ENCODE results near the gene KIF21B.
A peak's percentile ranks its signal among the peaks of the same experiment; 100 is the strongest.

Gene KIF21B

DNA sequence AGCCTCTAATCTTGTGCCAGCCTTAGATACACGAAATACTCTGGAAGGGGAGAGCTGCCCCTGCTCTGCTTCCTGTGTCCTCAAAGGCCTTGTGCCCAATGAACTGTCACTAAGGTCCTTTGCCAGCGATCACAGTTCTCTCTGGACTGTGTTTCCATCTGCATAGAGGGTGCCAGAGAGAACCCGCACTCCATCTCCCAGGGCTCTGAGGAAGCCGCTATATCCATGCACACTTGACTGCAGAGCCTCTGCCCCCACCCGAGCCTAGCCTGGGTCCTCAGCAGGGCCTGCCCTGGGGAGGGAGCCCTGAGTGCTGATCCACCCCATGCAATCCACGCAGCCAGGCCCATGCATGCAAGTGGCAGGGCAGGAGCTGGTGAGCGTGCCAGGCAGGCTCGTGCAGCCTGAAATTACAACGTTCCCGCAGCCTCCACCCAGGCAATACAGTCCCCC, 30.6 kb upstream of the KIF21B start:
- DNase-seq (ENCODE audit: low spot score in 2 of 2), result no peak
- H3K4me3 Mint-ChIP-seq, result no peak overlapping the region
- H3K27ac Mint-ChIP-seq, result no peak overlapping the region

GRCh38 chr1:201053155-201053860, 29.8 kb upstream of the KIF21B start:
- Mint-ChIP-seq H3K36me3 (no peaks in the 10 kb centered on the region), H3K27me3 (peaks cover 2% of the 10 kb centered on the region), H3K27ac (no peak overlapping the region), H3K4me3 (no peak overlapping the region), H3K9me3 (no peaks in the 10 kb centered on the region), H3K4me1 (peaks cover 29% of the 10 kb centered on the region)
- ATAC-seq (ENCODE audit: low read depth) (peak; percentile 44), DNase-seq (ENCODE audit: low spot score in 2 of 2) (no peak)

More for the DNA sequence above, 30.6 kb upstream of the KIF21B start:
- H3K9me3 Mint-ChIP-seq, result no peaks in the 10 kb centered on the region
- H3K27me3 Mint-ChIP-seq, result peaks cover 2% of the 10 kb centered on the region
- peaks cover 29% of the 10 kb centered on the region for H3K4me1 Mint-ChIP-seq
- no peak for ATAC-seq (ENCODE audit: low read depth)
- no peaks in the 10 kb centered on the region for H3K36me3 Mint-ChIP-seq

- H3K27me3 Mint-ChIP-seq, result peaks cover 2% of the 10 kb centered on the region
- no peaks in the 10 kb centered on the region for H3K9me3 Mint-ChIP-seq
- H3K27ac Mint-ChIP-seq, result no peak overlapping the region
- ATAC-seq (ENCODE audit: low read depth), result no peak
- peaks cover 20% of the 10 kb centered on the region for H3K4me1 Mint-ChIP-seq
- DNase-seq (ENCODE audit: low spot score in 2 of 2), result no peak
- H3K36me3 Mint-ChIP-seq, result no peaks in the 10 kb centered on the region
- no peak overlapping the region for H3K4me3 Mint-ChIP-seq
These were observed 27.9 kb upstream of the KIF21B start for GRCh38 chr1:201051399-201051798.

DNA sequence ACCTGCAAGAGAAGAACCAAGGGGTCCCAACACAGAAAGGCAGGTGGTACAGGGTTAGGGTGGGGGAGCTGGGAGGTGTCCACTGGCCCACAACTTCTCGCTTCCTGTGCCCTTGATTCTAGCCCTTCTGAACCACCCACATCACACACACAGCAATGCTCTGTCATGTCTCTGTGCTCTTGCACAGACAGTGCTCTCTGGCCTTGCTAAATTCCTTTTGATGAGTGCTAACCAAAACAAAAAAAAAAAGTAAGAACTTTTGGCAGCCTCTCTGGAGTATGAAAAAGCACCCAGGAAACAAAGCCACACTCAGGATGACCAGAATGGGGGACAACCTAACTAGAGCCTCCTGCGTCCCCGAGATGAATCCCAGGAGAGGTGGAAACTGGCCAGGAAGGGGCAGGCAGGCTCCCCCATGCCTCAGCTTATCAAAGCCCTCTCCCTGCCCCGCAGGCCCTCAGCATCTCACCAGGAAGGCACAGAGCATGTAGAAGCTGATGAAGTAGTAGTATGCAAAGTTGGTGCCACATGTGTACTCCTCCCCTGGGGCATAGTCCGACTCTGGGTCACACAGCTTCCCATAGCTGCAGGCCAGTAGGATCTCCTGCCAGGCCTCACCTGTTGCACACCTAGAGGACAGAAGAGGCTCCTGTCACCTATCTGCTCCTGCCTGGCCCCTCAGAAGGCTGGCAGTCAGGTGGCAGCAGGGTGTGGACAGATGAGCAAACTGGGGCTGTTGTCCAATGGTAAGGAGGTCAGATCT, 27.2 kb upstream of the KIF21B start:
- DNase-seq (ENCODE audit: low spot score in 2 of 2), result no peak
- Mint-ChIP-seq H3K36me3 (no peaks in the 10 kb centered on the region), H3K4me3 (no peak overlapping the region), H3K4me1 (peaks cover 14% of the 10 kb centered on the region), H3K27ac (no peak overlapping the region), H3K9me3 (no peaks in the 10 kb centered on the region), H3K27me3 (peaks cover 2% of the 10 kb centered on the region)
- ATAC-seq (ENCODE audit: low read depth), result peak; percentile 62

DNA sequence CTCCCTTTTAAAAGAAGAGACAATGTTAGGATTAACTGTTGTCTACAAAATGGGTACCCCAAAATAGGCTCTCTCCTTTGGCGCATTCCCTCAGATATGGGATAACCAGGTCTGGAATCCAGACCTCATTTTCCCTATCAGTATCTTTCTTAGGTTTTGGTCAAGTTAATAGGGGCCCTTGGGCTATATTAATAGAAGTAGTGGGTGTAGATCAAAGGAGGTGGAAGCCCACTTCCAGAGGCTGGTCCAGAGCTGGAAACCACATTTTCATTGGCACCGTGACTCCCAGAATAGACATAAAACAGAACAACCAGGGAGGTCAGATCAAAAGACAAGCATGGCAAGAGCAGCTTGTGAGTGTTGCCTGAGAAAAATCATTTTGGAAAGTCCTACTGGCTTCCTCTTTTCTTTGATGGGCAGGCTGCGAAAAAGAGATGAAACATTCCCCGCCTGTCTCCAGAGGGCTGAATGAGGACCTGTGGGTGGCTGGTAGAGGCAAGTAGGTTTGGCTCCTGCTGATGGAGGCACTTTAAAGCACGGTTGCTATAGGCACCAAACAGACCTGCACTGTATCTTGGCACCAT, 25.8 kb upstream of the KIF21B start:
- Mint-ChIP-seq H3K4me3 (no peak overlapping the region), H3K27ac (no peak overlapping the region), H3K36me3 (no peaks in the 10 kb centered on the region), H3K9me3 (no peaks in the 10 kb centered on the region), H3K4me1 (peaks cover 8% of the 10 kb centered on the region), H3K27me3 (peaks cover 5% of the 10 kb centered on the region)
- DNase-seq (ENCODE audit: low spot score in 2 of 2) (no peak), ATAC-seq (ENCODE audit: low read depth) (no peak)

DNA sequence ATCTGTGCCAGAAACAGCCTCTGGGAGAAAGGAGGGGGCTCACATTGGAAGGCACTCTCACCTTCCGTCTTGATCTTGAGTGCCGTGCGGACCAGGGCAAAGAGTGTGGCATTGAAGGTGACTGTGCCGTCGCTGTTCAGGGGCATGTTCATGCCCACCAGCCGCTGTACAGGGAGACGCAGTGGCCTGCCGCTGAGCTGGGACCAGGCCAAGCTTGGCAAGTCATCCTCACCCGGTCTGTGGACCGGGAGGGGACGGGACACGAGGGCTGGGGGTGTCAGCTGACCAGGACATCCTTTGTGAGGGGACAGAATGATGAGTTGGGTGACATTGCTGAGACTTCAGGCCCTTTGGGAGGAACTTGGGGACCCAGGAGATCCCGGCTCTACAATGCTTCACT, 25.0 kb upstream of the KIF21B start:
- Mint-ChIP-seq H3K36me3 (no peaks in the 10 kb centered on the region), H3K4me3 (no peak overlapping the region), H3K27me3 (peaks cover 5% of the 10 kb centered on the region), H3K4me1 (peaks cover 6% of the 10 kb centered on the region), H3K27ac (no peak overlapping the region), H3K9me3 (no peaks in the 10 kb centered on the region)
- ATAC-seq (ENCODE audit: low read depth), result no peak
- DNase-seq (ENCODE audit: low spot score in 2 of 2), result no peak

GRCh38 chr1:201044119-201044518, 20.6 kb upstream of the KIF21B start:
- no peaks in the 10 kb centered on the region for H3K36me3 Mint-ChIP-seq
- H3K4me1 Mint-ChIP-seq, result peaks cover 3% of the 10 kb centered on the region
- ATAC-seq (ENCODE audit: low read depth) (no peak), DNase-seq (ENCODE audit: low spot score in 2 of 2) (no peak)
- H3K4me3 Mint-ChIP-seq, result no peak overlapping the region
- H3K27me3 Mint-ChIP-seq, result peaks cover 3% of the 10 kb centered on the region
- no peak overlapping the region for H3K27ac Mint-ChIP-seq
- no peaks in the 10 kb centered on the region for H3K9me3 Mint-ChIP-seq

DNA sequence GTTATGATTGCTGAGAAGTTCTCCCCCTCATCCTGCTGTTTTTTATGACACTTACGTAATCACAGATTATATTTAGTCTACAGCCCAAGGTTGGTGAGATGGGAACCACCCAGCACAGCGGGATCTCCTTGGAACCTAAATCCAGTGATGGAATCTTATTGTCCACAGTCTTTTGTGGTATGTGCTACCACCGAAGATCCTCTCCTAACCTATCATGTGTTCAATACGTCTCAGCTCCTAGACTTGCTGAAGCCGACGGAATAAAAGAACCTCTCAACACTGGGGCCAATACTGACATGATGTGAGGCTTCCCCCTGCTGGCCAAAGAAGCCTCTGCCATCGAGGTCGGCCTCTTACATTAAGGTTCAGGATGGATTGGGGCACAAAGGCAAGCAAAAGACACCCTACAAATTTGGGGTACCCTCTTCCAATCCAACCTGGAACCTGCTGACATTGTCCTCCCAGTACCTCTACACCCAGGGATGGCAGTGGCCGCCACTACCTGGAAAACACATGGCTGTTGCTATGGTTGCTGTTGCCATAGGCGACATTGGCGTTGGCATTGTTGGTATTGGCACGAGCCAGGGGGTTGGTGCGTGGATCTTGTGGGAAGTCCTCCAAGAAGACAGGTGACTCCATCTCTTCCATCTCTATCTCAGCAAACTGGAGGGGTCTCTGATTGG, 19.4 kb upstream of the KIF21B start:
- H3K9me3 Mint-ChIP-seq, result no peaks in the 10 kb centered on the region
- H3K27me3 Mint-ChIP-seq, result peaks cover 3% of the 10 kb centered on the region
- ATAC-seq (ENCODE audit: low read depth) (peak; percentile 96), DNase-seq (ENCODE audit: low spot score in 2 of 2) (peak; percentile 63)
- no peaks in the 10 kb centered on the region for H3K36me3 Mint-ChIP-seq
- H3K27ac Mint-ChIP-seq, result no peak overlapping the region
- H3K4me1 Mint-ChIP-seq, result peaks cover 3% of the 10 kb centered on the region
- H3K4me3 Mint-ChIP-seq, result no peak overlapping the region

GRCh38 chr1:201041011-201041410, 17.5 kb upstream of the KIF21B start:
- Mint-ChIP-seq H3K36me3 (no peaks in the 10 kb centered on the region), H3K4me1 (peaks cover 3% of the 10 kb centered on the region), H3K27me3 (peaks cover 3% of the 10 kb centered on the region), H3K9me3 (no peaks in the 10 kb centered on the region), H3K27ac (no peak overlapping the region), H3K4me3 (no peak overlapping the region)
- ATAC-seq (ENCODE audit: low read depth), result no peak
- DNase-seq (ENCODE audit: low spot score in 2 of 2), result no peak

DNA sequence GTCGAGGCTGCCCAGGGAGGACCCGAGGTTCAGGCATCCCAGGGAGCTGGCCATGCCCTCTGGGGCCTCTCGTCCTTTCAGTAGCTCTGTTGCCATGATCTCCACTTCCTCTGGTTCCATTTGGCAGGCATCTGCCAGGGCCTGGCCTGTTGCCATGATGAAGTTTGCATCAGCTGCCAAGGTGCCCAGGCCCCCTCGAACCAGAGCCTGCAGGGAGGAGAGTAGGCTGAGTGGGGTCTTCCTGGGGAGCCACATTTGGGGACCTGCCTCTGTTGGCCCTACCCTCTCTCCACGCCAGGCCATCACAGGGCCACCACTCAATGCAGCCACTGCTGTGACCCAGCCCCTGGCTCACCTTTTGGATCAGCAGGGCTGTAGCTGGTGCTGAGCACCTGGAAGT, 16.4 kb upstream of the KIF21B start:
- peaks cover 3% of the 10 kb centered on the region for H3K4me1 Mint-ChIP-seq
- DNase-seq (ENCODE audit: low spot score in 2 of 2), result no peak
- no peaks in the 10 kb centered on the region for H3K9me3 Mint-ChIP-seq
- H3K27ac Mint-ChIP-seq, result no peak overlapping the region
- H3K27me3 Mint-ChIP-seq, result no peaks in the 10 kb centered on the region
- no peak for ATAC-seq (ENCODE audit: low read depth)
- no peak overlapping the region for H3K4me3 Mint-ChIP-seq
- no peaks in the 10 kb centered on the region for H3K36me3 Mint-ChIP-seq

DNA sequence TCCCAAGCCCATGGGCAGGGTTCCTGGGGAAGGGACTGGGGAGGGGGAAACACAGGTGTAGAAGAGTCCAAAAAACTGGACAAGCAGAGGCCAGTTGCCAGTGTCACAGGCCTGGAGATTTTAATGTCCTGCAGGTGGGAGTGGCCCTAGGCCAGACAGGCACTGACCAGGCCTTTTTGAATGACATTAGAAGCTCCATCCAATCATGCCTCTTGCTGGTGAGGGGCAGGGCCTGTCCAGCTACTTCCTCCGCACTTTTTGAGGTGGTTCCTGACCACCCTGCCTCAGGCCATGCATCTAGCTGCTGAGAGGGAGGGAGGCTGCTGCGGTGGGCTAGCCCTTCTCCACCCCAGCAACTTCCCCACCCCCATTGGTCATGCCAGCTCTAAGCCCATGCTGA, 15.9 kb upstream of the KIF21B start:
- Mint-ChIP-seq H3K9me3 (no peaks in the 10 kb centered on the region), H3K36me3 (no peaks in the 10 kb centered on the region), H3K4me3 (no peak overlapping the region), H3K27me3 (no peaks in the 10 kb centered on the region), H3K4me1 (peaks cover 3% of the 10 kb centered on the region), H3K27ac (no peak overlapping the region)
- no peak for ATAC-seq (ENCODE audit: low read depth)
- DNase-seq (ENCODE audit: low spot score in 2 of 2), result no peak

- no peaks in the 10 kb centered on the region for H3K9me3 Mint-ChIP-seq
- no peak overlapping the region for H3K27ac Mint-ChIP-seq
- no peak for ATAC-seq (ENCODE audit: low read depth)
- H3K27me3 Mint-ChIP-seq, result no peaks in the 10 kb centered on the region
- H3K4me3 Mint-ChIP-seq, result no peak overlapping the region
- peaks cover 3% of the 10 kb centered on the region for H3K4me1 Mint-ChIP-seq
- no peak for DNase-seq (ENCODE audit: low spot score in 2 of 2)
- H3K36me3 Mint-ChIP-seq, result no peaks in the 10 kb centered on the region
These were observed 14.8 kb upstream of the KIF21B start for GRCh38 chr1:201038186-201038876.

DNA sequence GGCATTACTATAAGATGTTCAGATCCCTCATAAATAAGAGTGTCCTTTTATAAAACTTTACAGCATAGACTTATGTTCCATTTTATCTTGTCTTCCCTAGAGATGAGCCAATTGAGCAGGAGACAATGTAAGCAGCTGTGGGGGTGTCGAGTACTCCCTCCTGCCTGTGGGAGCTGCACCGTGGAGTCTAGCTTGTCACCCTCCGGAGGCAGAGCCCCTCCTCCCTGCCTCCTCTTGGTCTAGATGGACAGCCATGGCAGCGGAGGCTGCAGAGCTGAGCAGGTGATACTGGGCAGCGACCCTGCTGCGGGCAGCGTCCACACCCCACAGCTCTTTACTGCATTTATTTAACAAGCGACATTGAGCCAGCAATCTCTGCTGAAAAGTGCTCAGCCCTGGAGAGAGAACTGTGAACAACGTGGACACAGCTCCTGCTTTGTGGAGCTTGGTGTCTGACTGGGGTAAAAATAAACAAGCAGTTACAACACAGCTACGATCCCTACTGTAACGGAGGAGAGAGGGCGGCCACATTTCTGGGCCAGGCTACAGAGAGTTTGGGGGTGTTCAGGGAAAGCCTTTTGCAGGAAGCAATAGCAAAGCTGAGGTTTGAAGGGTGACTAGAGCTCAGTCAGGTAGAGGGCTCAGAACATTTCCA, 12.8 kb upstream of the KIF21B start:
- H3K4me3 Mint-ChIP-seq, result no peak overlapping the region

More for the DNA sequence above, 12.8 kb upstream of the KIF21B start:
- DNase-seq (ENCODE audit: low spot score in 2 of 2) (no peak), ATAC-seq (ENCODE audit: low read depth) (no peak)
- H3K9me3 Mint-ChIP-seq, result no peaks in the 10 kb centered on the region
- no peaks in the 10 kb centered on the region for H3K27me3 Mint-ChIP-seq
- H3K4me1 Mint-ChIP-seq, result no peaks in the 10 kb centered on the region
- no peaks in the 10 kb centered on the region for H3K36me3 Mint-ChIP-seq
- no peak overlapping the region for H3K27ac Mint-ChIP-seq

Measured in memory B cell (primary cell).